ENCODE measurements around the gene PIP5K1C. TPM values are rescaled to one million over a fixed set of nuclear protein-coding genes. Genes with fewer than 3 reads are reported as not detected.

The PIP5K1C gene
- total and polyA plus RNA-seq, 9 of the 15 experiments (the other 6 are each of a cell fraction or from before 2014, with no cell fraction given), result 0.38 to 22.1 (median 4.1) TPM

DNA sequence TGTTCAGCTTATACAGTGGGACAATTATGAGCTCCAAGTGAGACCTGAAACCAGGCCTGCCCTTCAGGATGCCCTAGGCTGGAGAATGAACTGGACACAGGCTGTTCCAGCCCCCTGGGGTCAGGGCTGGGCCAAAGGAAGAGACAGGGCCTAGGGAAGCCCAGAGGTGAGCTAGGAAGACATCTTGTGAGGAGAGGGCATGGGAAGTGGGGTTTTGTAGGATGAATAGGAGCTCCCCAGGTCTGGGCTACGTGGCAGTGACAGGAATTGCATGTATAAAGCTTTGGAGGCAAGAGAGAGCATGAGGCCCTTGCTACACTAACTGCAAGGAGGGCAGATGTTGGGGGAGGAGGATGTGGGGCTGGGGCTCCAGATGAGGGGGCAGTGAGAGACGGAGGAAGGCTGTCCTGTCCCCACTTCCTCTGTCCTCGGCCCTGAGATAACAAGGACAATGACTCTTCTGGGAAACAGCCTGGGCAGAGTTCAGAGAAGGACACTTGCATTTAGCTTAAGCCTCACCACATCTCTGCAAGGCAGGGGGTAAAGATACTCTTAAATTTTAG is 92.1 kb downstream of the PIP5K1C start (continued):
- TF ChIP-seq, protein P1, sequence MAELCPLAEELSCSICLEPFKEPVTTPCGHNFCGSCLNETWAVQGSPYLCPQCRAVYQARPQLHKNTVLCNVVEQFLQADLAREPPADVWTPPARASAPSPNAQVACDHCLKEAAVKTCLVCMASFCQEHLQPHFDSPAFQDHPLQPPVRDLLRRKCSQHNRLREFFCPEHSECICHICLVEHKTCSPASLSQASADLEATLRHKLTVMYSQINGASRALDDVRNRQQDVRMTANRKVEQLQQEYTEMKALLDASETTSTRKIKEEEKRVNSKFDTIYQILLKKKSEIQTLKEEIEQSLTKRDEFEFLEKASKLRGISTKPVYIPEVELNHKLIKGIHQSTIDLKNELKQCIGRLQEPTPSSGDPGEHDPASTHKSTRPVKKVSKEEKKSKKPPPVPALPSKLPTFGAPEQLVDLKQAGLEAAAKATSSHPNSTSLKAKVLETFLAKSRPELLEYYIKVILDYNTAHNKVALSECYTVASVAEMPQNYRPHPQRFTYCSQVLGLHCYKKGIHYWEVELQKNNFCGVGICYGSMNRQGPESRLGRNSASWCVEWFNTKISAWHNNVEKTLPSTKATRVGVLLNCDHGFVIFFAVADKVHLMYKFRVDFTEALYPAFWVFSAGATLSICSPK (IDR thresholded peaks at IDR 0.05; ENCODE audit: borderline replicate concordance), result no peak
- TF ChIP-seq SETDB1 (IDR thresholded peaks at IDR 0.05; ENCODE audit: low read length) (no peak), ZNF253 (CRISPR knock-in tag; conservative IDR thresholded peaks at IDR 0.05) (no peak), ZNF764 (CRISPR knock-in tag; IDR thresholded peaks at IDR 0.05; ENCODE audit: low read depth) (no peak), SIN3A (IDR thresholded peaks at IDR 0.05; ENCODE audit: borderline replicate concordance in 2 of 2, control insufficient read depth in 1 of 2, low read depth in 2 of 2, low read length in 2 of 2) (no peak), TRIM28 (IDR thresholded peaks at IDR 0.05) (no peak), ZNF324 (CRISPR knock-in tag; IDR thresholded peaks at IDR 0.05) (no peak), POLR2G (IDR thresholded peaks at IDR 0.05; ENCODE audit: low read depth, low read length) (no peak), ZFP1 (CRISPR knock-in tag; IDR thresholded peaks at IDR 0.05) (no peak), IFI16 (CRISPR knock-in tag; IDR thresholded peaks at IDR 0.05) (no peak), POLR2AphosphoS2 (IDR thresholded peaks at IDR 0.05; ENCODE audit: low read length) (no peak), BCOR (IDR thresholded peaks at IDR 0.05) (peak; percentile 70), ZFP30 (CRISPR knock-in tag; IDR thresholded peaks at IDR 0.05; ENCODE audit: borderline replicate concordance) (no peak), ZNF561 (CRISPR knock-in tag; conservative IDR thresholded peaks at IDR 0.05) (no peak), CXXC5 (CRISPR knock-in tag; IDR thresholded peaks at IDR 0.05) (peak; percentile 43; the same call in 1 of the 2 replicates)
- TF ChIP-seq, protein P2, sequence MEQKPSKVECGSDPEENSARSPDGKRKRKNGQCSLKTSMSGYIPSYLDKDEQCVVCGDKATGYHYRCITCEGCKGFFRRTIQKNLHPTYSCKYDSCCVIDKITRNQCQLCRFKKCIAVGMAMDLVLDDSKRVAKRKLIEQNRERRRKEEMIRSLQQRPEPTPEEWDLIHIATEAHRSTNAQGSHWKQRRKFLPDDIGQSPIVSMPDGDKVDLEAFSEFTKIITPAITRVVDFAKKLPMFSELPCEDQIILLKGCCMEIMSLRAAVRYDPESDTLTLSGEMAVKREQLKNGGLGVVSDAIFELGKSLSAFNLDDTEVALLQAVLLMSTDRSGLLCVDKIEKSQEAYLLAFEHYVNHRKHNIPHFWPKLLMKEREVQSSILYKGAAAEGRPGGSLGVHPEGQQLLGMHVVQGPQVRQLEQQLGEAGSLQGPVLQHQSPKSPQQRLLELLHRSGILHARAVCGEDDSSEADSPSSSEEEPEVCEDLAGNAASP (IDR thresholded peaks at IDR 0.05), result no peak
- TF ChIP-seq, protein P3, sequence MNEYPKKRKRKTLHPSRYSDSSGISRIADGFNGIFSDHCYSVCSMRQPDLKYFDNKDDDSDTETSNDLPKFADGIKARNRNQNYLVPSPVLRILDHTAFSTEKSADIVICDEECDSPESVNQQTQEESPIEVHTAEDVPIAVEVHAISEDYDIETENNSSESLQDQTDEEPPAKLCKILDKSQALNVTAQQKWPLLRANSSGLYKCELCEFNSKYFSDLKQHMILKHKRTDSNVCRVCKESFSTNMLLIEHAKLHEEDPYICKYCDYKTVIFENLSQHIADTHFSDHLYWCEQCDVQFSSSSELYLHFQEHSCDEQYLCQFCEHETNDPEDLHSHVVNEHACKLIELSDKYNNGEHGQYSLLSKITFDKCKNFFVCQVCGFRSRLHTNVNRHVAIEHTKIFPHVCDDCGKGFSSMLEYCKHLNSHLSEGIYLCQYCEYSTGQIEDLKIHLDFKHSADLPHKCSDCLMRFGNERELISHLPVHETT (CRISPR knock-in tag; conservative IDR thresholded peaks at IDR 0.05 in 1 of 2, IDR thresholded peaks at IDR 0.05 in 1 of 2), result no peak
- TF ChIP-seq, protein P4, sequence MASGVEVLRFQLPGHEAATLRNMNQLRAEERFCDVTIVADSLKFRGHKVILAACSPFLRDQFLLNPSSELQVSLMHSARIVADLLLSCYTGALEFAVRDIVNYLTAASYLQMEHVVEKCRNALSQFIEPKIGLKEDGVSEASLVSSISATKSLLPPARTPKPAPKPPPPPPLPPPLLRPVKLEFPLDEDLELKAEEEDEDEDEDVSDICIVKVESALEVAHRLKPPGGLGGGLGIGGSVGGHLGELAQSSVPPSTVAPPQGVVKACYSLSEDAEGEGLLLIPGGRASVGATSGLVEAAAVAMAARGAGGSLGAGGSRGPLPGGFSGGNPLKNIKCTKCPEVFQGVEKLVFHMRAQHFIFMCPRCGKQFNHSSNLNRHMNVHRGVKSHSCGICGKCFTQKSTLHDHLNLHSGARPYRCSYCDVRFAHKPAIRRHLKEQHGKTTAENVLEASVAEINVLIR (CRISPR knock-in tag; IDR thresholded peaks at IDR 0.05), result no peak
- TF ChIP-seq, protein P5, sequence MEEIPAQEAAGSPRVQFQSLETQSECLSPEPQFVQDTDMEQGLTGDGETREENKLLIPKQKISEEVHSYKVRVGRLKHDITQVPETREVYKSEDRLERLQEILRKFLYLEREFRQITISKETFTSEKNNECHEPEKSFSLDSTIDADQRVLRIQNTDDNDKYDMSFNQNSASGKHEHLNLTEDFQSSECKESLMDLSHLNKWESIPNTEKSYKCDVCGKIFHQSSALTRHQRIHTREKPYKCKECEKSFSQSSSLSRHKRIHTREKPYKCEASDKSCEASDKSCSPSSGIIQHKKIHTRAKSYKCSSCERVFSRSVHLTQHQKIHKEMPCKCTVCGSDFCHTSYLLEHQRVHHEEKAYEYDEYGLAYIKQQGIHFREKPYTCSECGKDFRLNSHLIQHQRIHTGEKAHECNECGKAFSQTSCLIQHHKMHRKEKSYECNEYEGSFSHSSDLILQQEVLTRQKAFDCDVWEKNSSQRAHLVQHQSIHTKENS (CRISPR knock-in tag; IDR thresholded peaks at IDR 0.05), result no peak
- TF ChIP-seq, protein P6, sequence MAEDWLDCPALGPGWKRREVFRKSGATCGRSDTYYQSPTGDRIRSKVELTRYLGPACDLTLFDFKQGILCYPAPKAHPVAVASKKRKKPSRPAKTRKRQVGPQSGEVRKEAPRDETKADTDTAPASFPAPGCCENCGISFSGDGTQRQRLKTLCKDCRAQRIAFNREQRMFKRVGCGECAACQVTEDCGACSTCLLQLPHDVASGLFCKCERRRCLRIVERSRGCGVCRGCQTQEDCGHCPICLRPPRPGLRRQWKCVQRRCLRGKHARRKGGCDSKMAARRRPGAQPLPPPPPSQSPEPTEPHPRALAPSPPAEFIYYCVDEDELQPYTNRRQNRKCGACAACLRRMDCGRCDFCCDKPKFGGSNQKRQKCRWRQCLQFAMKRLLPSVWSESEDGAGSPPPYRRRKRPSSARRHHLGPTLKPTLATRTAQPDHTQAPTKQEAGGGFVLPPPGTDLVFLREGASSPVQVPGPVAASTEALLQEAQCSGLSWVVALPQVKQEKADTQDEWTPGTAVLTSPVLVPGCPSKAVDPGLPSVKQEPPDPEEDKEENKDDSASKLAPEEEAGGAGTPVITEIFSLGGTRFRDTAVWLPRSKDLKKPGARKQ (CRISPR knock-in tag; IDR thresholded peaks at IDR 0.05), result no peak
